WTC11 (cell line): ENCODE results near the gene OCRL. TPM values are rescaled to one million over a fixed set of nuclear protein-coding genes. Genes with fewer than 3 reads are reported as not detected.

Experiments
- ATAC-seq: fragments of 200-7000 bp; cut with Tn5 transposase; 2 replicates; pipeline ENCODE4 v1.10.0; 2021; ENCODE audit warnings: mild to moderate bottlenecking, moderate library complexity
- CTCF ChIA-PET: fragments of 300-600 bp; sonication (Branson Sonifier 250); formaldehyde crosslinking; loops from one replicate; lab custom pipeline; 2021; ENCODE audit warnings: antibody characterized with exemption; lab: Charles Lee
- POLR2A ChIA-PET: fragments of 350-600 bp; sonication (Branson Sonifier 250); formaldehyde crosslinking; loops from one replicate; lab custom pipeline; 2021; ENCODE audit warnings: antibody characterized with exemption; lab: Charles Lee
- DNase-seq: peaks from one replicate; pipeline ENCODE4 v3.0.0; 2021; ENCODE audit warnings: low spot score
- H3K27ac Mint-ChIP-seq: 2 replicates; pipeline ENCODE4 v1.8.0; 2021; ENCODE audit warnings: mixed read lengths
- H3K27me3 Mint-ChIP-seq: 2 replicates; pipeline ENCODE4 v1.8.0; 2021; ENCODE audit warnings: low read depth, mild to moderate bottlenecking, moderate library complexity, mixed read lengths
- H3K36me3 Mint-ChIP-seq: 2 replicates; pipeline ENCODE4 v1.8.0; 2021; ENCODE audit warnings: mixed read lengths
- H3K4me1 Mint-ChIP-seq: 2 replicates; pipeline ENCODE4 v1.8.0; 2022; ENCODE audit warnings: mixed read lengths
- H3K4me3 Mint-ChIP-seq: 2 replicates; pipeline ENCODE4 v1.8.0; 2021; ENCODE audit warnings: mild to moderate bottlenecking, moderate library complexity, mixed read lengths
- H3K9me3 Mint-ChIP-seq: 2 replicates; pipeline ENCODE4 v1.8.0; 2021; ENCODE audit warnings: mixed read lengths
- AR ChIP-seq: fragments of 250-450 bp; sonication (Bioruptor Pico); IDR thresholded peaks from 2 replicates; pipeline ENCODE4 v1.9.0; 2021; ENCODE audit warnings: mild to moderate bottlenecking
- CREM ChIP-seq: sonication (generic); formaldehyde crosslinking; IDR thresholded peaks from 2 replicates; pipeline ENCODE4 v1.8.1; 2022; ENCODE audit warnings: mild to moderate bottlenecking, missing genetic modification reagents, moderate library complexity
- FOXK1 ChIP-seq: sonication (generic); formaldehyde crosslinking; IDR thresholded peaks from 2 replicates; pipeline ENCODE4 v1.8.0; 2022; ENCODE audit warnings: mild to moderate bottlenecking, moderate library complexity, missing genetic modification reagents
- FOXP4 ChIP-seq: sonication (generic); formaldehyde crosslinking; IDR thresholded peaks from 2 replicates; pipeline ENCODE4 v1.8.0; 2022; ENCODE audit warnings: mild to moderate bottlenecking, missing genetic modification reagents
- GTF2I ChIP-seq: fragments of 250-450 bp; sonication (Bioruptor Pico); conservative IDR thresholded peaks from 2 replicates; pipeline ENCODE4 v1.4.0; 2021; ENCODE audit warnings: mild to moderate bottlenecking
- PRDM15 ChIP-seq: sonication (generic); formaldehyde crosslinking; IDR thresholded peaks from 2 replicates; pipeline ENCODE4 v1.8.0; 2022; ENCODE audit warnings: missing genetic modification reagents
- ZBTB43 ChIP-seq: sonication (generic); formaldehyde crosslinking; IDR thresholded peaks from 2 replicates; pipeline ENCODE4 v1.8.1; 2023; ENCODE audit warnings: mild to moderate bottlenecking, missing genetic modification reagents
- ZNF219 ChIP-seq: sonication (generic); formaldehyde crosslinking; IDR thresholded peaks from 2 replicates; pipeline ENCODE4 v1.8.0; 2023; ENCODE audit warnings: missing genetic modification reagents, mild to moderate bottlenecking, borderline replicate concordance
- total RNA-seq: library from RNA; stranded (reverse); gene quantifications from 3 replicates; pipeline ENCODE4 v1.2.3, GENCODE V29; 2021
- TF ChIP-seq, protein P1 (sequence below): sonication (generic); formaldehyde crosslinking; IDR thresholded peaks from 2 replicates; pipeline ENCODE4 v1.8.1; 2023; ENCODE audit warnings: mild to moderate bottlenecking, missing genetic modification reagents, moderate library complexity
- TF ChIP-seq, protein P2 (sequence below): sonication (generic); formaldehyde crosslinking; conservative IDR thresholded peaks from 2 replicates; pipeline ENCODE4 v1.8.1; 2023; ENCODE audit warnings: mild to moderate bottlenecking, low read depth, missing genetic modification reagents, moderate library complexity
- TF ChIP-seq, protein P3 (sequence below): sonication (generic); formaldehyde crosslinking; IDR thresholded peaks from 2 replicates; pipeline ENCODE4 v1.8.1; 2022; ENCODE audit warnings: low read depth, mild to moderate bottlenecking, moderate library complexity, missing genetic modification reagents, borderline replicate concordance
- TF ChIP-seq, protein P4 (sequence below): sonication (generic); formaldehyde crosslinking; IDR thresholded peaks from 2 replicates; pipeline ENCODE4 v1.8.0; 2022; ENCODE audit warnings: mild to moderate bottlenecking, missing genetic modification reagents

OCRL gene
- total RNA-seq, 1 experiment from 2014 or later: 17.4 TPM

GRCh38 chrX:129577877-129578276 is 37.8 kb downstream of the OCRL start (continued):
- TF ChIP-seq, protein P1, sequence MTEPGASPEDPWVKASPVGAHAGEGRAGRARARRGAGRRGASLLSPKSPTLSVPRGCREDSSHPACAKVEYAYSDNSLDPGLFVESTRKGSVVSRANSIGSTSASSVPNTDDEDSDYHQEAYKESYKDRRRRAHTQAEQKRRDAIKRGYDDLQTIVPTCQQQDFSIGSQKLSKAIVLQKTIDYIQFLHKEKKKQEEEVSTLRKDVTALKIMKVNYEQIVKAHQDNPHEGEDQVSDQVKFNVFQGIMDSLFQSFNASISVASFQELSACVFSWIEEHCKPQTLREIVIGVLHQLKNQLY (CRISPR knock-in tag): no peak
- TF ChIP-seq CREM (CRISPR knock-in tag) (no peak), GTF2I (CRISPR knock-in tag) (no peak), FOXK1 (no peak)
- TF ChIP-seq, all 79 proteins: peak for 0

- Mint-ChIP-seq H3K9me3 (no peaks in the 10 kb centered on the region), H3K36me3 (peaks cover 12% of the 10 kb centered on the region)
- POLR2A ChIA-PET: no interaction called here
- ATAC-seq: no peak
- TF ChIP-seq GTF2I (CRISPR knock-in tag) (no peak), FOXP4 (CRISPR knock-in tag) (no peak), PRDM15 (no peak), ZBTB43 (no peak), AR (CRISPR knock-in tag) (no peak), ZNF219 (CRISPR knock-in tag) (no peak)
- TF ChIP-seq, protein P2, sequence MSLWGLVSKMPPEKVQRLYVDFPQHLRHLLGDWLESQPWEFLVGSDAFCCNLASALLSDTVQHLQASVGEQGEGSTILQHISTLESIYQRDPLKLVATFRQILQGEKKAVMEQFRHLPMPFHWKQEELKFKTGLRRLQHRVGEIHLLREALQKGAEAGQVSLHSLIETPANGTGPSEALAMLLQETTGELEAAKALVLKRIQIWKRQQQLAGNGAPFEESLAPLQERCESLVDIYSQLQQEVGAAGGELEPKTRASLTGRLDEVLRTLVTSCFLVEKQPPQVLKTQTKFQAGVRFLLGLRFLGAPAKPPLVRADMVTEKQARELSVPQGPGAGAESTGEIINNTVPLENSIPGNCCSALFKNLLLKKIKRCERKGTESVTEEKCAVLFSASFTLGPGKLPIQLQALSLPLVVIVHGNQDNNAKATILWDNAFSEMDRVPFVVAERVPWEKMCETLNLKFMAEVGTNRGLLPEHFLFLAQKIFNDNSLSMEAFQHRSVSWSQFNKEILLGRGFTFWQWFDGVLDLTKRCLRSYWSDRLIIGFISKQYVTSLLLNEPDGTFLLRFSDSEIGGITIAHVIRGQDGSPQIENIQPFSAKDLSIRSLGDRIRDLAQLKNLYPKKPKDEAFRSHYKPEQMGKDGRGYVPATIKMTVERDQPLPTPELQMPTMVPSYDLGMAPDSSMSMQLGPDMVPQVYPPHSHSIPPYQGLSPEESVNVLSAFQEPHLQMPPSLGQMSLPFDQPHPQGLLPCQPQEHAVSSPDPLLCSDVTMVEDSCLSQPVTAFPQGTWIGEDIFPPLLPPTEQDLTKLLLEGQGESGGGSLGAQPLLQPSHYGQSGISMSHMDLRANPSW: no peak
- TF ChIP-seq, protein P3, sequence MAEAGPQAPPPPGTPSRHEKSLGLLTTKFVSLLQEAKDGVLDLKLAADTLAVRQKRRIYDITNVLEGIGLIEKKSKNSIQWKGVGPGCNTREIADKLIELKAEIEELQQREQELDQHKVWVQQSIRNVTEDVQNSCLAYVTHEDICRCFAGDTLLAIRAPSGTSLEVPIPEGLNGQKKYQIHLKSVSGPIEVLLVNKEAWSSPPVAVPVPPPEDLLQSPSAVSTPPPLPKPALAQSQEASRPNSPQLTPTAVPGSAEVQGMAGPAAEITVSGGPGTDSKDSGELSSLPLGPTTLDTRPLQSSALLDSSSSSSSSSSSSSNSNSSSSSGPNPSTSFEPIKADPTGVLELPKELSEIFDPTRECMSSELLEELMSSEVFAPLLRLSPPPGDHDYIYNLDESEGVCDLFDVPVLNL (CRISPR knock-in tag): no peak
- TF ChIP-seq, protein P4, sequence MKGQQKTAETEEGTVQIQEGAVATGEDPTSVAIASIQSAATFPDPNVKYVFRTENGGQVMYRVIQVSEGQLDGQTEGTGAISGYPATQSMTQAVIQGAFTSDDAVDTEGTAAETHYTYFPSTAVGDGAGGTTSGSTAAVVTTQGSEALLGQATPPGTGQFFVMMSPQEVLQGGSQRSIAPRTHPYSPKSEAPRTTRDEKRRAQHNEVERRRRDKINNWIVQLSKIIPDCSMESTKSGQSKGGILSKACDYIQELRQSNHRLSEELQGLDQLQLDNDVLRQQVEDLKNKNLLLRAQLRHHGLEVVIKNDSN (CRISPR knock-in tag): no peak
- TF ChIP-seq, all 79 proteins: peak for 0
- H3K4me3 Mint-ChIP-seq: no peak overlapping the region
- no peaks in the 10 kb centered on the region for H3K4me1 Mint-ChIP-seq
- no peak for DNase-seq
- no peak overlapping the region for H3K27ac Mint-ChIP-seq
- no peaks in the 10 kb centered on the region for H3K27me3 Mint-ChIP-seq
- CTCF ChIA-PET: no interaction called here
Measured at GRCh38 chrX:129581904-129582303, 41.8 kb downstream of the OCRL start.
